Stimulated activated CD8-positive, alpha-beta memory T cell treated with anti-CD3 and anti-CD28 coated beads, Interleukin-15, amount 100 ng/mL, for 24 hours (primary cell): Measurements from ENCODE around the gene SRRM2.

Experiments used
- DNase-seq: peaks from one replicate; pipeline ENCODE4 v3.0.0-alpha.2; 2020; ENCODE audit warnings: low read depth

SRRM2 gene

GRCh38 chr16:2798723-2799204, 46.3 kb downstream of the SRRM2 start:
- DNase-seq: no peak

GRCh38 chr16:2799205-2799858, 46.9 kb downstream of the SRRM2 start:
- DNase-seq: no peak

- no peak for DNase-seq
These were observed 47.4 kb downstream of the SRRM2 start for GRCh38 chr16:2799859-2800226.

GRCh38 chr16:2803545-2804195, 51.2 kb downstream of the SRRM2 start:
- DNase-seq: no peak

- no peak for DNase-seq
These were observed 52.3 kb downstream of the SRRM2 start for GRCh38 chr16:2804728-2805127.

GRCh38 chr16:2806286-2806685, 53.8 kb downstream of the SRRM2 start:
- no peak for DNase-seq

- no peak for DNase-seq
These were observed 55.7 kb downstream of the SRRM2 start for GRCh38 chr16:2808181-2808580.

- DNase-seq: no peak
These were observed 56.8 kb downstream of the SRRM2 start for GRCh38 chr16:2809149-2809760.

GRCh38 chr16:2810651-2811050, 58.2 kb downstream of the SRRM2 start:
- no peak for DNase-seq

- DNase-seq: no peak
These were observed 59.4 kb downstream of the SRRM2 start for GRCh38 chr16:2811703-2812471.

GRCh38 chr16:2813771-2814221, 61.4 kb downstream of the SRRM2 start:
- no peak for DNase-seq

GRCh38 chr16:2814551-2815298, 62.3 kb downstream of the SRRM2 start:
- DNase-seq: no peak

- DNase-seq: no peak
These were observed 62.9 kb downstream of the SRRM2 start for GRCh38 chr16:2815299-2815771.

GRCh38 chr16:2816751-2817339, 64.4 kb downstream of the SRRM2 start, which contains the start of gene PRSS21:
PRSS21 (plus strand) TSS chr16:2817237; CDS start chr16:2817269, 32 bp downstream.
- DNase-seq: no peak

- no peak for DNase-seq
These were observed 65.2 kb downstream of the SRRM2 start for GRCh38 chr16:2817340-2818271.

GRCh38 chr16:2818272-2818876, 65.9 kb downstream of the SRRM2 start:
- DNase-seq: no peak

GRCh38 chr16:2819179-2819938, 66.9 kb downstream of the SRRM2 start:
- no peak for DNase-seq

- DNase-seq: no peak
These were observed 67.7 kb downstream of the SRRM2 start for GRCh38 chr16:2819939-2820835.
